GM12878 (cell line): ENCODE data around the gene LEMD1. TPM values are rescaled to one million over a fixed set of nuclear protein-coding genes. Genes with fewer than 3 reads are reported as not detected.

Experiments
- ATAC-seq: fragments of 200-7000 bp; cut with Tn5 transposase; 3 replicates; pipeline ENCODE4 v1.9.1; 2020; ENCODE audit warnings: mild to moderate bottlenecking, moderate library complexity
- BruUV-seq: library from RNA; stranded (reverse); fragments of 400-500 nt; replicated peaks from 2 replicates; lab custom pipeline; 2021; lab: Mats Ljungman, UMichigan
- CTCF ChIA-PET: fragments of 300-600 bp; sonication (Branson Sonifier 250); formaldehyde crosslinking; extraction: SDS; loops from one replicate; lab custom pipeline; 2021; ENCODE audit warnings: inconsistent platforms; lab: Yijun Ruan, JAX
- POLR2A ChIA-PET: fragments of 350-600 bp; formaldehyde crosslinking; extraction: SDS; loops from one replicate; lab custom pipeline; 2021; ENCODE audit warnings: inconsistent platforms; lab: Charles Lee
- RAD21 ChIA-PET: fragments of 300-600 bp; sonication (Branson Sonifier 250); formaldehyde crosslinking; loops from one replicate; lab custom pipeline; 2023; ENCODE audit warnings: antibody characterized with exemption; ENCODE audit not compliant: unreplicated experiment; lab: Charles Lee
- SMC1A ChIA-PET: fragments of 300-600 bp; sonication (Branson Sonifier 250); formaldehyde crosslinking; loops from one replicate; lab custom pipeline; 2023; ENCODE audit not compliant: unreplicated experiment, uncharacterized antibody; lab: Charles Lee
- DNase-seq: peaks from one replicate; pipeline ENCODE4 v3.0.0-alpha.2; 2011; ENCODE audit warnings: low read depth, low spot score
- FAIRE-seq: peaks from 3 replicates; lab custom pipeline; 2011; peaks lifted over from hg19 to GRCh38; lab: Jason Lieb, UNC
- H2AFZ ChIP-seq: 2 replicates; pipeline ENCODE4 v1.6.0; 2011; ENCODE audit warnings: low read depth, low read length, control low read depth; ENCODE audit not compliant: control insufficient read depth
- H3K27ac ChIP-seq: 2 replicates; pipeline ENCODE4 v1.5.1; 2011; ENCODE audit warnings: control low read depth; ENCODE audit not compliant: control insufficient read depth, insufficient read depth
- H3K27me3 ChIP-seq, 2 experiments: replicated peaks in 1 of 2; 2 replicates each; pipeline versions ENCODE4 v1.6.0 to v1.6.1; 2011; ENCODE audit warnings: low read length in 1 of 2; ENCODE audit not compliant: control insufficient read depth in 2 of 2, insufficient read depth in 2 of 2
- H3K36me3 ChIP-seq, 2 experiments: 2 replicates each; pipeline ENCODE4 v1.5.1; 2011; ENCODE audit warnings: low read length in 1 of 2; ENCODE audit not compliant: control insufficient read depth in 2 of 2, insufficient read depth in 2 of 2
- H3K4me1 ChIP-seq: 2 replicates; pipeline ENCODE4 v1.6.1; 2011; ENCODE audit warnings: mild to moderate bottlenecking, low read length, moderate library complexity, mixed read lengths; ENCODE audit not compliant: control insufficient read depth, insufficient read depth
- H3K4me2 ChIP-seq: 2 replicates; pipeline ENCODE4 v1.6.0; 2011; ENCODE audit warnings: control low read depth; ENCODE audit not compliant: control insufficient read depth, insufficient read depth
- H3K4me3 ChIP-seq: fragments of 200-600 bp; sonication (generic); 2 replicates; pipeline ENCODE4 v1.5.1; 2016
- H3K79me2 ChIP-seq: 2 replicates; pipeline ENCODE4 v1.6.0; 2011; ENCODE audit warnings: low read length; ENCODE audit not compliant: control insufficient read depth, insufficient read depth
- H3K9ac ChIP-seq: 2 replicates; pipeline ENCODE4 v1.8.0; 2011; ENCODE audit warnings: low read length, control low read depth, mixed read lengths; ENCODE audit not compliant: control insufficient read depth, insufficient read depth
- H3K9me3 ChIP-seq: replicated peaks from 3 replicates; pipeline ENCODE4 v1.5.1; 2011; ENCODE audit warnings: mild to moderate bottlenecking, low read length; ENCODE audit not compliant: control insufficient read depth, insufficient read depth
- H4K20me1 ChIP-seq: 2 replicates; pipeline ENCODE4 v1.6.0; 2011; ENCODE audit not compliant: control insufficient read depth, insufficient read depth
- BACH1 ChIP-seq: fragments of 450-650 bp; IDR thresholded peaks from 2 replicates; pipeline ENCODE4 v1.6.1; 2017; ENCODE audit warnings: mild to moderate bottlenecking, borderline replicate concordance
- BMI1 ChIP-seq: fragments of 450-650 bp; IDR thresholded peaks from 2 replicates; pipeline ENCODE4 v1.6.1; 2016; ENCODE audit warnings: mild to moderate bottlenecking, moderate library complexity, borderline replicate concordance
- FOXK2 ChIP-seq: fragments of 450-650 bp; IDR thresholded peaks from 2 replicates; pipeline ENCODE4 v1.6.1; 2017; ENCODE audit warnings: mild to moderate bottlenecking, moderate library complexity
- MYB ChIP-seq: fragments of 150-350 bp; IDR thresholded peaks from 2 replicates; pipeline ENCODE4 v1.6.1; 2014; ENCODE audit warnings: mild to moderate bottlenecking, low read depth, low read length, borderline replicate concordance
- MYC ChIP-seq: IDR thresholded peaks from 2 replicates; pipeline ENCODE4 v1.6.1; 2011; ENCODE audit warnings: mild to moderate bottlenecking, low read length, moderate library complexity, inconsistent platforms; ENCODE audit not compliant: insufficient read depth, insufficient replicate concordance, insufficient read length, severe bottlenecking
- NFXL1 ChIP-seq: fragments of 450-650 bp; IDR thresholded peaks from 2 replicates; pipeline ENCODE4 v1.6.1; 2017; ENCODE audit warnings: antibody characterized with exemption, mild to moderate bottlenecking, borderline replicate concordance
- POLR2AphosphoS2 ChIP-seq: IDR thresholded peaks from 2 replicates; pipeline ENCODE4 v1.6.1; 2011; ENCODE audit warnings: low read depth, mild to moderate bottlenecking, low read length, improper control_type of control experiment, moderate library complexity
- RELB ChIP-seq: fragments of 450-650 bp; IDR thresholded peaks from 2 replicates; pipeline ENCODE4 v1.6.1; 2017; ENCODE audit warnings: low read depth, mild to moderate bottlenecking, moderate library complexity
- SP1 ChIP-seq: IDR thresholded peaks from one replicate; pipeline ENCODE4 v1.6.1; 2011; ENCODE audit warnings: low read depth, low read length
- SRF ChIP-seq, 2 experiments: IDR thresholded peaks; 2 replicates each; pipeline ENCODE4 v1.6.1; 2011; ENCODE audit warnings: low read depth in 2 of 2, low read length in 2 of 2, mild to moderate bottlenecking in 1 of 2, moderate library complexity in 1 of 2
- YBX1 ChIP-seq: fragments of 450-650 bp; IDR thresholded peaks from 2 replicates; pipeline ENCODE4 v1.6.1; 2016; ENCODE audit warnings: antibody characterized with exemption
- ZBED1 ChIP-seq: IDR thresholded peaks from 2 replicates; pipeline ENCODE4 v1.6.1; 2016; ENCODE audit warnings: borderline replicate concordance
- ZNF592 ChIP-seq: fragments of 450-650 bp; IDR thresholded peaks from 2 replicates; pipeline ENCODE4 v1.6.1; 2017; ENCODE audit warnings: mild to moderate bottlenecking, moderate library complexity
- WGBS: methylation state at CpG from one replicate; pipeline ENCODE4 v1.1.6; 2016; ENCODE audit warnings: low lambda C conversion rate; ENCODE audit not compliant: insufficient replicate concordance, insufficient coverage; ENCODE audit errors: missing lambda C conversion rate; 5-methylcytosine and 5-hydroxymethylcytosine counted together
- in situ Hi-C: fragments of 300-500 bp; cut with MboI; formaldehyde crosslinking; loops from 9 replicates; pipeline ENCODE4 v1.14.3; 2018; ENCODE audit warnings: mixed read lengths
- intact Hi-C: fragments of 100-400 bp; cut with micrococcal nuclease; formaldehyde crosslinking; loops from one replicate; pipeline ENCODE4 v1.14.2; 2022; ENCODE audit not compliant: unreplicated experiment
- polyA plus RNA-seq, 11 experiments: library from polyadenylated mRNA; depleted of rRNA in 4 of 11; unstranded in 6 of 11; stranded (reverse) in 5 of 11; fragments of >200 nt; fragmentation: Nextera tagmentation in 4 of 11; fragmentation: Illumina TruSeq in 1 of 11; extraction: Ambion mirVana in 4 of 11; extraction: Trizol in 1 of 11; gene quantifications; 1 replicate in 1 of 11; 2 replicates in 10 of 11; pipeline versions ENCODE4 v1.2.1 to v1.2.3, GENCODE V29; 2011 to 2016; ENCODE audit warnings: inconsistent platforms in 2 of 11, missing spikeins in 2 of 11, low read depth in 1 of 11
- total RNA-seq, 4 experiments: library from RNA; depleted of rRNA in 3 of 4; stranded (reverse); fragments of >200 nt in 3 of 4; fragmentation: Illumina TruSeq in 1 of 4; extraction: Trizol in 1 of 4; gene quantifications; 2 replicates each; pipeline versions ENCODE4 v1.2.1 to v1.2.3, GENCODE V29; 2013 to 2021
- TF ChIP-seq, protein P1 (sequence below): IDR thresholded peaks from 2 replicates; pipeline ENCODE4 v1.6.1; 2011; ENCODE audit warnings: low read depth, mild to moderate bottlenecking, low read length, moderate library complexity, borderline replicate concordance; ENCODE audit errors: extremely low read depth
- TF ChIP-seq, protein P2 (sequence below): fragments of 450-650 bp; IDR thresholded peaks from 2 replicates; pipeline ENCODE4 v1.6.1; 2016; ENCODE audit warnings: mild to moderate bottlenecking
- TF ChIP-seq, protein P3 (sequence below): fragments of 450-650 bp; IDR thresholded peaks from 2 replicates; pipeline ENCODE4 v1.6.1; 2017; ENCODE audit warnings: mild to moderate bottlenecking

The LEMD1 gene
- total and polyA plus RNA-seq, 10 of the 15 experiments (the other 5 are each of a cell fraction or from before 2014, with no cell fraction given): 0.19 to 1.2 (median 0.26) TPM; not detected in 7

DNA sequence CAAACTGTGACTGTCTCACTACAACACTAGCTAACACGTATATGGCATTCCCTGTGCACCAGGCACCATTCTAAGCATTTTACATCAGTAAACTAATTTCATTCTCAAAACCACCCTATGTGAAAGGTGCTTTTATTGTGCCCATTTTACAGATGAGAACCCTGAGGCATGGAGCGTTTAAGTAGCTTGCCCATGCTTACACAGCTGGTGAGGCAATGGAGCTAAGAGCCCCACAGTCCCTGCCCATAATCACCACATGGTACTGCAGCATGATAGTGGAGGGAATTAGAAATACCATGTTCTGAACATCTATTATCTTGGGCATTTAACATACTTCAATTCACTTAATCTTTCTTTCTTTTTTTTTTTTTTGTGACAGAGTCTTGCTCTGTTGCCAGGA lies 34.0 kb downstream of the LEMD1 start:
- no peak for ATAC-seq
- no peak overlapping the region for H3K9ac ChIP-seq
- H4K20me1 ChIP-seq: no peaks in the 10 kb centered on the region
- no peak overlapping the region for H3K27ac ChIP-seq
- no peaks in the 10 kb centered on the region for H3K4me1 ChIP-seq
- BruUV-seq: no TSS peak
- CTCF ChIA-PET: interaction anchor here (0.7 to 3.2 kb wide), 7 partner anchors 9 to 136 kb away, joined by 3 to 13 read pairs (median 5); partner anchors contain the start of gene LEMD1
- SMC1A ChIA-PET: interaction anchor here (1.3 to 3.1 kb wide), 3 partner anchors 9 to 94 kb away, joined by 3 to 13 read pairs (median 4); no protein-coding TSS in a partner anchor
- peaks cover 2 to 4% of the 10 kb centered on the region in 2 experiments; a peak in 1 of 4 replicates for H3K27me3 ChIP-seq
- no peaks in the 10 kb centered on the region for H3K36me3 ChIP-seq
- H3K9me3 ChIP-seq: no peaks in the 10 kb centered on the region
- RAD21 ChIA-PET: no interaction called here
- in situ Hi-C loops: no loop called here
- 11% methylated on average over 2 of the region's 2 CpGs for WGBS
- no peak overlapping the region for H3K4me3 ChIP-seq
- FAIRE-seq: no peak
- DNase-seq: no peak
- H3K4me2 ChIP-seq: no peak overlapping the region
- POLR2A ChIA-PET: no interaction called here
- H2AFZ ChIP-seq: no peak overlapping the region
- intact Hi-C loops: no loop called here
- no peaks in the 10 kb centered on the region for H3K79me2 ChIP-seq
- TF ChIP-seq, protein P1, sequence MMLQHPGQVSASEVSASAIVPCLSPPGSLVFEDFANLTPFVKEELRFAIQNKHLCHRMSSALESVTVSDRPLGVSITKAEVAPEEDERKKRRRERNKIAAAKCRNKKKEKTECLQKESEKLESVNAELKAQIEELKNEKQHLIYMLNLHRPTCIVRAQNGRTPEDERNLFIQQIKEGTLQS: no peak
- TF ChIP-seq BMI1 (no peak), YBX1 (no peak), BACH1 (no peak), RELB (no peak), MYB (no peak), ZBED1 (no peak), POLR2AphosphoS2 (no peak), SP1 (no peak), SRF (IDR thresholded peaks at IDR 0.05; ENCODE audit: low read depth in 2 of 2, low read length in 2 of 2) (no peak), MYC (no peak), NFXL1 (no peak), FOXK2 (no peak), ZNF592 (no peak)
- TF ChIP-seq, protein P2, sequence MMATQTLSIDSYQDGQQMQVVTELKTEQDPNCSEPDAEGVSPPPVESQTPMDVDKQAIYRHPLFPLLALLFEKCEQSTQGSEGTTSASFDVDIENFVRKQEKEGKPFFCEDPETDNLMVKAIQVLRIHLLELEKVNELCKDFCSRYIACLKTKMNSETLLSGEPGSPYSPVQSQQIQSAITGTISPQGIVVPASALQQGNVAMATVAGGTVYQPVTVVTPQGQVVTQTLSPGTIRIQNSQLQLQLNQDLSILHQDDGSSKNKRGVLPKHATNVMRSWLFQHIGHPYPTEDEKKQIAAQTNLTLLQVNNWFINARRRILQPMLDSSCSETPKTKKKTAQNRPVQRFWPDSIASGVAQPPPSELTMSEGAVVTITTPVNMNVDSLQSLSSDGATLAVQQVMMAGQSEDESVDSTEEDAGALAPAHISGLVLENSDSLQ: no peak
- TF ChIP-seq, protein P3, sequence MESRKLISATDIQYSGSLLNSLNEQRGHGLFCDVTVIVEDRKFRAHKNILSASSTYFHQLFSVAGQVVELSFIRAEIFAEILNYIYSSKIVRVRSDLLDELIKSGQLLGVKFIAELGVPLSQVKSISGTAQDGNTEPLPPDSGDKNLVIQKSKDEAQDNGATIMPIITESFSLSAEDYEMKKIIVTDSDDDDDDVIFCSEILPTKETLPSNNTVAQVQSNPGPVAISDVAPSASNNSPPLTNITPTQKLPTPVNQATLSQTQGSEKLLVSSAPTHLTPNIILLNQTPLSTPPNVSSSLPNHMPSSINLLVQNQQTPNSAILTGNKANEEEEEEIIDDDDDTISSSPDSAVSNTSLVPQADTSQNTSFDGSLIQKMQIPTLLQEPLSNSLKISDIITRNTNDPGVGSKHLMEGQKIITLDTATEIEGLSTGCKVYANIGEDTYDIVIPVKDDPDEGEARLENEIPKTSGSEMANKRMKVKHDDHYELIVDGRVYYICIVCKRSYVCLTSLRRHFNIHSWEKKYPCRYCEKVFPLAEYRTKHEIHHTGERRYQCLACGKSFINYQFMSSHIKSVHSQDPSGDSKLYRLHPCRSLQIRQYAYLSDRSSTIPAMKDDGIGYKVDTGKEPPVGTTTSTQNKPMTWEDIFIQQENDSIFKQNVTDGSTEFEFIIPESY: no peak
